Astrocyte (in vitro differentiated cells and primary cell): Measurements from ENCODE around the gene LRMDA.

Experiments
- EZH2 ChIP-seq: IDR thresholded peaks from 2 replicates; pipeline ENCODE4 v1.6.1; 2012; ENCODE audit warnings: mild to moderate bottlenecking, low read length, inconsistent platforms; ENCODE audit not compliant: insufficient read depth
- TF ChIP-seq, protein P1 (sequence below): IDR thresholded peaks from 2 replicates; pipeline ENCODE4 v1.5.1; 2011; ENCODE audit warnings: low read depth, mild to moderate bottlenecking, inconsistent platforms, low read length, moderate library complexity; ENCODE audit not compliant: insufficient read depth

GRCh38 chr10:76285012-76285411 is 853.6 kb downstream of the LRMDA start:
- TF ChIP-seq, protein P1, sequence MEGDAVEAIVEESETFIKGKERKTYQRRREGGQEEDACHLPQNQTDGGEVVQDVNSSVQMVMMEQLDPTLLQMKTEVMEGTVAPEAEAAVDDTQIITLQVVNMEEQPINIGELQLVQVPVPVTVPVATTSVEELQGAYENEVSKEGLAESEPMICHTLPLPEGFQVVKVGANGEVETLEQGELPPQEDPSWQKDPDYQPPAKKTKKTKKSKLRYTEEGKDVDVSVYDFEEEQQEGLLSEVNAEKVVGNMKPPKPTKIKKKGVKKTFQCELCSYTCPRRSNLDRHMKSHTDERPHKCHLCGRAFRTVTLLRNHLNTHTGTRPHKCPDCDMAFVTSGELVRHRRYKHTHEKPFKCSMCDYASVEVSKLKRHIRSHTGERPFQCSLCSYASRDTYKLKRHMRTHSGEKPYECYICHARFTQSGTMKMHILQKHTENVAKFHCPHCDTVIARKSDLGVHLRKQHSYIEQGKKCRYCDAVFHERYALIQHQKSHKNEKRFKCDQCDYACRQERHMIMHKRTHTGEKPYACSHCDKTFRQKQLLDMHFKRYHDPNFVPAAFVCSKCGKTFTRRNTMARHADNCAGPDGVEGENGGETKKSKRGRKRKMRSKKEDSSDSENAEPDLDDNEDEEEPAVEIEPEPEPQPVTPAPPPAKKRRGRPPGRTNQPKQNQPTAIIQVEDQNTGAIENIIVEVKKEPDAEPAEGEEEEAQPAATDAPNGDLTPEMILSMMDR, result no peak
- TF ChIP-seq EZH2, result no peak
